H1 (cell line): ENCODE results near the gene URGCP. TPM values are rescaled to one million over a fixed set of nuclear protein-coding genes. Genes with fewer than 3 reads are reported as not detected.

ENCODE experiments used
- CTCF ChIA-PET: fragments of 300-600 bp; sonication (Branson Sonifier 250); formaldehyde crosslinking; loops from one replicate; lab custom pipeline; 2021; ENCODE audit not compliant: partially characterized antibody; lab: Charles Lee
- POLR2A ChIA-PET: fragments of 300-600 bp; sonication (Branson Sonifier 250); formaldehyde crosslinking; loops from one replicate; lab custom pipeline; 2021; ENCODE audit warnings: inconsistent platforms; ENCODE audit not compliant: partially characterized antibody; lab: Charles Lee
- DNase-seq, 2 experiments: peaks; one replicate each; pipeline versions ENCODE4 v3.0.0 to v3.0.0-alpha.2; 2010 to 2022; ENCODE audit warnings: low spot score in 2 of 2, low read depth in 1 of 2, mixed read lengths in 1 of 2
- FAIRE-seq: peaks from 2 replicates; lab custom pipeline; 2011; peaks lifted over from hg19 to GRCh38; lab: Jason Lieb, UNC
- H2AFZ ChIP-seq: 2 replicates; pipeline ENCODE4 v1.8.1; 2012; ENCODE audit warnings: low read length, inconsistent platforms
- H2AK5ac ChIP-seq: 2 replicates; pipeline ENCODE4 v1.6.1; 2013; ENCODE audit warnings: low read depth, low read length
- H2BK120ac ChIP-seq: replicated peaks from 2 replicates; pipeline ENCODE3; 2013; ENCODE audit warnings: low read depth, low read length, inconsistent platforms
- H2BK12ac ChIP-seq: 2 replicates; pipeline ENCODE4 v1.6.1; 2013; ENCODE audit warnings: low read depth, low read length
- H2BK15ac ChIP-seq: 2 replicates; pipeline ENCODE4 v1.6.1; 2013; ENCODE audit warnings: low read length
- H2BK20ac ChIP-seq: 2 replicates; pipeline ENCODE4 v1.6.1; 2013; ENCODE audit warnings: low read length
- H2BK5ac ChIP-seq: 2 replicates; pipeline ENCODE4 v1.6.1; 2013; ENCODE audit warnings: low read depth, low read length
- H3K14ac ChIP-seq: 2 replicates; pipeline ENCODE4 v1.6.1; 2013; ENCODE audit warnings: inconsistent platforms; ENCODE audit not compliant: insufficient read length
- H3K18ac ChIP-seq: 2 replicates; pipeline ENCODE4 v1.6.1; 2013; ENCODE audit warnings: low read length; ENCODE audit errors: extremely low read depth
- H3K23ac ChIP-seq: 2 replicates; pipeline ENCODE4 v1.6.1; 2013; ENCODE audit warnings: inconsistent platforms; ENCODE audit not compliant: insufficient read length
- H3K23me2 ChIP-seq: 2 replicates; pipeline ENCODE4 v1.6.1; 2013; ENCODE audit warnings: low read depth, low read length
- H3K27ac ChIP-seq: 2 replicates; pipeline ENCODE4 v1.6.1; 2011; ENCODE audit warnings: low read depth, low read length, inconsistent platforms
- H3K27me3 ChIP-seq, 4 experiments: replicated peaks in 1 of 4; 1 replicate in 1 of 4; 2 replicates in 3 of 4; pipeline versions ENCODE4 v1.6.1 to v1.8.1; 2011 to 2013; ENCODE audit warnings: low read length in 3 of 4, mild to moderate bottlenecking in 3 of 4, inconsistent platforms in 2 of 4, mixed read lengths in 2 of 4, moderate library complexity in 1 of 4; ENCODE audit not compliant: control insufficient read depth in 3 of 4, insufficient read depth in 3 of 4; ENCODE audit errors: extremely low read depth in 1 of 4
- H3K36me3 ChIP-seq, 4 experiments: 2 replicates each; pipeline versions ENCODE4 v1.6.1 to v1.8.1; 2011 to 2013; ENCODE audit warnings: mild to moderate bottlenecking in 4 of 4, low read length in 3 of 4, moderate library complexity in 2 of 4, control low read depth in 1 of 4, inconsistent platforms in 1 of 4; ENCODE audit not compliant: insufficient read depth in 4 of 4, control insufficient read depth in 2 of 4
- H3K4ac ChIP-seq: replicated peaks from 2 replicates; pipeline ENCODE3; 2013; ENCODE audit warnings: low read length, low read depth, mixed read lengths, inconsistent platforms; ENCODE audit not compliant: insufficient read length
- H3K4me1 ChIP-seq, 4 experiments: replicated peaks in 1 of 4; 1 replicate in 1 of 4; 2 replicates in 3 of 4; pipeline versions ENCODE4 v1.6.1 to v1.8.1; 2011 to 2013; ENCODE audit warnings: low read length in 3 of 4, inconsistent platforms in 2 of 4, mixed read lengths in 1 of 4; ENCODE audit not compliant: insufficient read depth in 4 of 4, control insufficient read depth in 3 of 4
- H3K4me2 ChIP-seq, 2 experiments: 2 replicates each; pipeline versions ENCODE4 v1.6.1 to v1.8.1; 2011 to 2013; ENCODE audit warnings: low read depth in 2 of 2, low read length in 2 of 2, control low read depth in 1 of 2, inconsistent platforms in 1 of 2, mild to moderate bottlenecking in 1 of 2; ENCODE audit not compliant: insufficient read depth in 1 of 2
- H3K4me3 ChIP-seq, 4 experiments: fragments of 200-600, 300-600 bp in 1 of 4; sonication (generic), shearing (Covaris generic), sonication (Bioruptor Twin) in 1 of 4; 2 replicates each; pipeline versions ENCODE4 v1.5.1 to v1.8.1; 2011 to 2016; ENCODE audit warnings: low read length in 4 of 4, low read depth in 3 of 4, control low read depth in 2 of 4, inconsistent platforms in 2 of 4, mild to moderate bottlenecking in 2 of 4, mixed read lengths in 1 of 4, moderate library complexity in 1 of 4; ENCODE audit not compliant: insufficient read depth in 2 of 4; ENCODE audit errors: extremely low read depth in 1 of 4
- H3K56ac ChIP-seq: replicated peaks from 2 replicates; pipeline ENCODE3; 2013; ENCODE audit warnings: low read depth, mild to moderate bottlenecking, mixed read lengths, low read length, inconsistent platforms; ENCODE audit not compliant: insufficient read length
- H3K79me1 ChIP-seq: 2 replicates; pipeline ENCODE4 v1.6.1; 2013; ENCODE audit warnings: low read depth, low read length, control low read depth
- H3K79me2 ChIP-seq, 2 experiments: 2 replicates each; pipeline versions ENCODE4 v1.6.1 to v1.8.1; 2012 to 2013; ENCODE audit warnings: low read length in 2 of 2, mild to moderate bottlenecking in 2 of 2, inconsistent platforms in 1 of 2; ENCODE audit not compliant: insufficient read depth in 2 of 2, control insufficient read depth in 1 of 2
- H3K9ac ChIP-seq, 4 experiments: replicated peaks in 1 of 4; 1 replicate in 1 of 4; 2 replicates in 3 of 4; pipeline versions ENCODE4 v1.6.1 to v1.8.1; 2011 to 2013; ENCODE audit warnings: low read depth in 3 of 4, low read length in 3 of 4, control low read depth in 2 of 4, mild to moderate bottlenecking in 2 of 4, moderate library complexity in 2 of 4, inconsistent platforms in 1 of 4; ENCODE audit errors: extremely low read depth in 1 of 4
- H3K9me3 ChIP-seq, 2 experiments: 2 replicates each; pipeline versions ENCODE4 v1.6.1 to v1.8.1; 2012 to 2013; ENCODE audit warnings: mild to moderate bottlenecking in 2 of 2, moderate library complexity in 2 of 2, control low read depth in 1 of 2, inconsistent platforms in 1 of 2, low read depth in 1 of 2, low read length in 1 of 2, mixed read lengths in 1 of 2; ENCODE audit not compliant: insufficient read depth in 2 of 2
- H4K20me1 ChIP-seq, 2 experiments: replicated peaks in 1 of 2; 2 replicates each; pipeline versions ENCODE3 to v1.8.1; 2011 to 2013; ENCODE audit warnings: inconsistent platforms in 2 of 2, low read length in 2 of 2, mild to moderate bottlenecking in 1 of 2; ENCODE audit not compliant: insufficient read depth in 2 of 2, control insufficient read depth in 1 of 2
- H4K5ac ChIP-seq: 2 replicates; pipeline ENCODE4 v1.6.1; 2013; ENCODE audit warnings: low read length, low read depth, mixed read lengths, inconsistent platforms; ENCODE audit not compliant: insufficient read length
- H4K8ac ChIP-seq: 2 replicates; pipeline ENCODE4 v1.8.0; 2013; ENCODE audit warnings: mild to moderate bottlenecking, moderate library complexity, low read length, inconsistent platforms; ENCODE audit not compliant: insufficient read depth; ENCODE audit errors: extremely low read depth
- H4K91ac ChIP-seq: replicated peaks from 2 replicates; pipeline ENCODE3; 2013; ENCODE audit warnings: low read length, mixed read lengths, inconsistent platforms; ENCODE audit not compliant: insufficient read length
- BCL11A ChIP-seq, 2 experiments: IDR thresholded peaks; one replicate each; pipeline ENCODE4 v1.6.1; 2011; ENCODE audit warnings: low read depth in 2 of 2, low read length in 2 of 2, mild to moderate bottlenecking in 2 of 2
- BRCA1 ChIP-seq: IDR thresholded peaks from 2 replicates; pipeline ENCODE4 v1.6.1; 2012; ENCODE audit warnings: low read depth, low read length, improper control_type of control experiment
- CBX5 ChIP-seq: fragments of 300-800, 300-1000 bp; sonication (generic); IDR thresholded peaks from 2 replicates; pipeline ENCODE4 v1.7.1; 2016; ENCODE audit warnings: antibody characterized with exemption, low read length, low read depth
- CBX8 ChIP-seq: fragments of 300-800, 300-1000 bp; sonication (generic); IDR thresholded peaks from 2 replicates; pipeline ENCODE4 v1.7.1; 2016; ENCODE audit warnings: low read depth, low read length, borderline replicate concordance
- HDAC2 ChIP-seq, 2 experiments: fragments of 300-600 bp in 1 of 2; sonication (generic) in 1 of 2; IDR thresholded peaks; 2 replicates each; pipeline ENCODE4 v1.6.1; 2011 to 2012; ENCODE audit warnings: low read depth in 2 of 2, low read length in 2 of 2, mild to moderate bottlenecking in 2 of 2, moderate library complexity in 2 of 2, borderline replicate concordance in 1 of 2, inconsistent platforms in 1 of 2
- HDAC6 ChIP-seq: IDR thresholded peaks from one replicate; pipeline ENCODE4 v1.7.1; 2012; ENCODE audit warnings: low read depth, mild to moderate bottlenecking, inconsistent platforms, low read length, moderate library complexity
- JUN ChIP-seq: IDR thresholded peaks from 2 replicates; pipeline ENCODE4 v1.6.1; 2011; ENCODE audit warnings: low read depth, mild to moderate bottlenecking, improper control_type of control experiment, low read length
- KDM5A ChIP-seq: fragments of 200-600 bp; IDR thresholded peaks from 2 replicates; pipeline ENCODE4 v1.7.1; 2012; ENCODE audit warnings: mild to moderate bottlenecking, low read length, inconsistent platforms, mixed read lengths
- POU5F1 ChIP-seq: IDR thresholded peaks from 2 replicates; pipeline ENCODE4 v1.6.1; 2011; ENCODE audit warnings: low read depth, mild to moderate bottlenecking, low read length, moderate library complexity
- RAD21 ChIP-seq, 2 experiments: IDR thresholded peaks in 1 of 2; conservative IDR thresholded peaks in 1 of 2; 2 replicates each; pipeline ENCODE4 v1.6.1; 2011; ENCODE audit warnings: low read depth in 2 of 2, low read length in 2 of 2, improper control_type of control experiment in 1 of 2, inconsistent platforms in 1 of 2, mild to moderate bottlenecking in 1 of 2, moderate library complexity in 1 of 2
- TEAD4 ChIP-seq: IDR thresholded peaks from 2 replicates; pipeline ENCODE4 v1.6.1; 2012; ENCODE audit warnings: low read depth, low read length, inconsistent platforms, mixed read lengths
- WGBS, 2 experiments: shearing (Covaris generic) in 1 of 2; methylation state at CpG; one replicate each; pipeline versions ENCODE4 v1.1.6 to v1.1.7; 2013 to 2015; ENCODE audit warnings: low lambda C conversion rate in 2 of 2, mixed read lengths in 2 of 2, inconsistent platforms in 1 of 2, low coverage in 1 of 2, missing lambda C conversion rate in 1 of 2; ENCODE audit not compliant: insufficient replicate concordance in 2 of 2, insufficient coverage in 1 of 2, insufficient read length in 1 of 2; ENCODE audit errors: extremely low coverage in 1 of 2, missing lambda C conversion rate in 1 of 2; 5-methylcytosine and 5-hydroxymethylcytosine counted together
- polyA plus RNA-seq, 7 experiments: library from polyadenylated mRNA; depleted of rRNA in 3 of 7; stranded (reverse) in 5 of 7; unstranded in 2 of 7; fragments of >200 nt in 5 of 7; fragments of 200-250 nt in 2 of 7; gene quantifications; 1 replicate in 5 of 7; 2 replicates in 1 of 7; 4 replicates in 1 of 7; pipeline versions ENCODE4 v1.2.1 to v1.2.3, GENCODE V29; 2011 to 2013; ENCODE audit warnings: missing spikeins in 2 of 7, mixed read lengths in 2 of 7
- total RNA-seq: library from RNA; stranded (reverse); fragmentation: NEBNext Ultra II Directional; extraction: Animal tissue kit (Norgen Biotek cat#: 25700); gene quantifications from 2 replicates; pipeline ENCODE4 v1.2.1, GENCODE V29; 2021

URGCP gene
- total and polyA plus RNA-seq, 2 of the 8 experiments (the other 6 are each of a cell fraction or from before 2014, with no cell fraction given) = 9.0 to 18.7 TPM

GRCh38 chr7:43851805-43852204 is 54.6 kb downstream of the URGCP start:
- H3K9ac ChIP-seq = no peak overlapping the region
- no peak overlapping the region for H2AFZ ChIP-seq
- no peak overlapping the region for H3K4me3 ChIP-seq
- no peak overlapping the region for H3K14ac ChIP-seq
- ChIA-PET POLR2A (interaction anchor here (1.0 kb wide), 1 partner anchor 103 kb away, joined by 3 read pairs; no protein-coding TSS in a partner anchor), CTCF (interaction anchor here (0.6 to 1.0 kb wide), 3 partner anchors 52 to 131 kb away, joined by 3 read pairs; no protein-coding TSS in a partner anchor)
- H2BK20ac ChIP-seq = no peak overlapping the region
- no peaks in the 10 kb centered on the region for H4K20me1 ChIP-seq
- no peak for DNase-seq
- no peak overlapping the region for H3K4me2 ChIP-seq
- no peak overlapping the region for H2BK12ac ChIP-seq
- H2BK15ac ChIP-seq = no peak overlapping the region
- H3K9me3 ChIP-seq = no peaks in the 10 kb centered on the region
- H4K8ac ChIP-seq = no peak overlapping the region
- H2AK5ac ChIP-seq = no peak overlapping the region
- no peaks in the 10 kb centered on the region for H3K4me1 ChIP-seq
- no peaks in the 10 kb centered on the region for H3K79me1 ChIP-seq
- TF ChIP-seq POU5F1 (no peak), RAD21 (IDR thresholded peaks at IDR 0.05 in 1 of 2, conservative IDR thresholded peaks at IDR 0.05 in 1 of 2; ENCODE audit: low read depth in 2 of 2, low read length in 2 of 2) (no peak), CBX5 (no peak), HDAC6 (no peak), BCL11A (IDR thresholded peaks at IDR 0.05; ENCODE audit: low read depth in 2 of 2, low read length in 2 of 2) (no peak), TEAD4 (no peak), BRCA1 (no peak), CBX8 (no peak), KDM5A (no peak), HDAC2 (IDR thresholded peaks at IDR 0.05; ENCODE audit: borderline replicate concordance in 1 of 2, low read depth in 2 of 2, low read length in 2 of 2) (no peak), JUN (no peak)
- no peak overlapping the region for H2BK5ac ChIP-seq
- no peak overlapping the region for H3K56ac ChIP-seq
- H3K23me2 ChIP-seq = no peaks in the 10 kb centered on the region
- no peaks in the 10 kb centered on the region for H3K27me3 ChIP-seq
- H3K23ac ChIP-seq = no peak overlapping the region
- no peak overlapping the region for H3K18ac ChIP-seq
- WGBS, 2 experiments = 84% methylated on average over 2 of the region's 2 CpGs; no CpG with 5 or more reads in 1 of the 2 experiments
- no peak overlapping the region for H3K4ac ChIP-seq
- no peak overlapping the region for H4K91ac ChIP-seq
- H3K79me2 ChIP-seq = no peaks in the 10 kb centered on the region
- H2BK120ac ChIP-seq = no peak overlapping the region
- no peak overlapping the region for H4K5ac ChIP-seq
- H3K27ac ChIP-seq = no peak overlapping the region
- no peaks in the 10 kb centered on the region; a peak in 1 of 8 replicates for H3K36me3 ChIP-seq
- no peak for FAIRE-seq
